Caki2 (cell line): ENCODE results near the gene ABCC6. TPM values are rescaled to one million over a fixed set of nuclear protein-coding genes. Genes with fewer than 3 reads are reported as not detected.
"Not testable (repeated sequence)": the region's sequence is repeated elsewhere in the genome, so short reads cannot be mapped to it uniquely, and the experiment has no call there.

Source experiments
- DNase-seq: peaks from one replicate; pipeline ENCODE4 v3.0.0-alpha.2; 2015; ENCODE audit warnings: low read depth
- in situ Hi-C: cut with HindIII; loops from 2 replicates; pipeline ENCODE4 v1.10.0; 2016; ENCODE audit warnings: low sequenced_read_pairs, low pct_unique_long_range_greater_than_20kb, mixed read lengths
- total RNA-seq: library from RNA; depleted of rRNA; stranded (reverse); fragments of >200 nt; shearing (Covaris generic); gene quantifications from 2 replicates; pipeline ENCODE4 v1.2.3, GENCODE V29; 2014; ENCODE audit warnings: low replicate concordance

The ABCC6 gene
- total RNA-seq, 1 experiment from 2014 or later, result 0.03 TPM

GRCh38 chr16:16237738-16238137 lies 14.4 kb upstream of the ABCC6 start:
- in situ Hi-C loops, DNase-seq: not testable (repeated sequence)

GRCh38 chr16:16237071-16237470 lies 13.8 kb upstream of the ABCC6 start:
- in situ Hi-C loops, DNase-seq: not testable (repeated sequence)

DNA sequence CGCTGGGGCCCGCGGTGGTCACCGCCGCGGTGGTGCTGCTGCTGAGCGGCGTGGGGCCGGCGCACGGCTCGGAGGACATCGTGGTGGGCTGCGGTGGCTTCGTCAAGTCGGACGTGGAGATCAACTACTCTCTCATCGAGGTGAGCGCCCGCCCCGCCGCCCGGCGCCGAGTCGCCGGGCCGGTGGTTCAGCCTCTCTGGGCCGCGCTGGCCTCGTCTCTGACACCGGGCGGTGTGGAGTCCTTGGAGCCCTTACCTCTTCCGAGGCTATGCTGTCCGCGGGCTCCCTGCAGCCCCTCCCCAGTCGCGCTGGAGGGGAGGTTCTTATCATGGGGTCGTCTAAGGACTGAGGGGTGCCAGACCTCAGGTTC lies 9.4 kb upstream of the ABCC6 start:
- DNase-seq, in situ Hi-C loops: not testable (repeated sequence)

GRCh38 chr16:16223662-16224241 lies 458 bp upstream of the ABCC6 start:
- in situ Hi-C loops, DNase-seq: not testable (repeated sequence)

DNA sequence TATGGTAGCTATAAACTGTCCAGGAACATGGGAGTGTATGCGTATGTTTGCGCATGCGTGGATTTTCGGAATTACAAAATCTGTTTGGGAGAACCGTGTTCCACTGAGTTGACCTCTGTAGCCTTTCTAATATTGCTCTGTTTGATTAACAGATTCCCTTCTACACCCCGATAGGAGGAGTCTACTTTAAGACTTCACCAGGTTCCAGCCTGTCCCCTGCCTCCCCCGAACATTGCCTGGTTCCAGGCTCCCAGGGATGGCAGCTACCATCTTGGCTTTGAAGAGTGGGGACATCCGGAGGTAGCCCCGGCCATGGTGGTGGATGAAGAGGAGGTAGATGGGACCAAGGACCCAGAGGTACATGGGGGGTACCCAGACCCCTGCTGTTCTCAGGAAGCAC lies 1.9 kb downstream of the ABCC6 start:
- DNase-seq, in situ Hi-C loops: not testable (repeated sequence)

DNA sequence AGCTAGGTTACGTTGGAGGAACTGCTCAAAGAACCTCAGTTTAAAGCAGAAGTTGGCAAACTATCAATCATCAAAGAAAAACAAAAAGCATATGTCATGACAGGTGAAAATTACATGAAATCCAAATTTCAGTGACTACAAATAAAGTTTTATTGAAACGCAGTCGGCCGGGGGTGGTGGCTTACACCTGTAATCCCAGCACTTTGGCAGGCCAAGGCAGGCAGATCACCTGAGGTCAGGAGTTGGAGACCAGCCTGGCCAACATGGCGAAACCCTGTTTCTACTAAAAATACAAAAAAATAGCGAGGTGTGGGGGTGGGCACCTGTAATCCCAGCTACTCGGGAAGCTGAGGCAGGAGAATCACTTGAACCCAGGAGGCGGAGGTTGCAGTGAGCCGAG lies 2.8 kb downstream of the ABCC6 start:
- in situ Hi-C loops, DNase-seq: not testable (repeated sequence)

- in situ Hi-C loops, DNase-seq: not testable (repeated sequence)
Observed at GRCh38 chr16:16218787-16219186, 4.5 kb downstream of the ABCC6 start.

DNA sequence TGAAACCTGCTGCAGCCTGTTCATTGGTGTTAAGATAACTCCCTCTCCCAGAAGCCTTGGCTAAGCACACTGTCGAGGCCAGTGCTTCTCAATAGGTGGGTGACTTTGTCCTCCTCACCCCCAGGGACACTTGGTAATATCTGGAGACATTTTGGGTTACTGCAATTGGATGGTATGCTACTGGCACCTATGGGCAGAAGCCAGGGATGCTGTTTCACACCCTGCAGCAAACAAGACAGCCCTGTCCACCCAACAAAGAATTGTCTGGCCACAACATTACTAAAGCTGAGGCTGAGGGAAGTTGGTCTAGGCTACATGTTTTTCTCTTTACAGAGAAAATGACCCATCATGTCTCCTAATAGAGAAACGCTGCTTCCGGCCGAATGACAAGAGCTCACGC lies 4.9 kb downstream of the ABCC6 start:
- in situ Hi-C loops, DNase-seq: not testable (repeated sequence)

DNA sequence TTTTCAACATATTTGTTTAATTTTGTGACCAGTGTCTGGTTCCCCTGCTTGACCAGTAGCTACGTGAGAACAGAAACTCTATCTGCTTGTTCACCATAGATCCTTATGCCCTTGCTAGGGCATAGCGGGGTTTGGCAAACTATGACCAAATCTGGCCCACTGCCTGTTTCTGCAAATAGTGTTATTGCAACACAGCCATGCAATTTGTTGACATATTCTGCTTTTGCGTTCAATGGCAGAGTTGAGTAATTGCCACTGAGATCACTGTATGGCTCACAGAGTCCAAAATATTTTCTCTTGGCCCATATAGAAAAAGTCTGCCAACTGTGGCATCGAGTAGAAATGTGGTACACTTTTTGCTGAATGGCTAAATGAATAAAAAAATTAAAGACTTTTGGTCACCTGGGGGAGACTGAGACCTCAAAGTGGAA lies 9.4 kb downstream of the ABCC6 start:
- DNase-seq, result peak; percentile 18
- in situ Hi-C loops, result not testable (repeated sequence)

DNA sequence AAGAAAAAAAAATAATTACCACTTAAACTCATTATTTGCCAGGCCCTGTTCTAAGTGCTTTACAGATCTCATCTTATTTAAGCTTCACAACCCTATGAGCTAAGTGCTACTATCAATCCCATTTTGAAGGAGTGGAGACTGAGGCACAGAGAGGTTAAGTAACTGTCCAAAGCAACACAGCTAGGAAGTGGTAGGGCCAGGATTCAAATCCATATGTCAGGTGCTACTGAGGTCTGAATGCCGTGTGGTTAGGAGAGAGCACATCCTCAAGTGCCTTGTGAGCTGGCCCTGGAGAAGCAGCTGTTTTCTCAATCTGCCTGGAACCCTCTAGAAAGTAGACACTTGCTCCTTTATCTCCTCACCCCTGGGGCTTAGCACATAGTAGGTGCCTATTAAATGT lies 11.9 kb downstream of the ABCC6 start:
- in situ Hi-C loops, result not testable (repeated sequence)

GRCh38 chr16:16208461-16208860 lies 14.8 kb downstream of the ABCC6 start:
- DNase-seq, in situ Hi-C loops: not testable (repeated sequence)

More for the DNA sequence above, 11.9 kb downstream of the ABCC6 start:
- DNase-seq, result not testable (repeated sequence)

DNA sequence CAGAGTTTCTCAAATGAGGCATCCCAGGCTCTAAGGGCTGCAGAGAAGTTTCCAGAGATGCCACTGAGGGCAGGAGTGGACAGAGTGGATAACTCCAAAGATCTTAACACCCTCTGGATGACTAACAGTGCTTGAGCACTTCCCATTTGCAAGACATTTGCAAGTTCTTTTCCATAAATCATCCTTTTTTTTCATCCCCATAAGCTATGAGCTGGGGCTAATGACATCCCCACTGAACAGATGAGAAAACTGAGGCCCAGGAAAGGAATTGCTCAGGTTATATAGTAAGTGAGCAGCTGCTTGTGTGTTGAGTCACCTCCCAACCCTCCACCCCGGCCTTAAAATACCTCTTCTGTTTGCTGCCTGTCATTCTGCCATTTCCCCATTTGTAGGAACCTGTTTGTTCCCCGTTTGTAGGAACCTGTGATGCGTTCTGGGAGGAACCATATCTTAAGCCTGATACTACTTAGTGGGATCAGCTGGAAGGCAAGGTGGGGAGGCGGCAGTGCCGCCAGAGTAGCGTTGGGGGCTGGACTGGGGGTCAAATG lies 15.4 kb downstream of the ABCC6 start:
- DNase-seq, in situ Hi-C loops: not testable (repeated sequence)

DNA sequence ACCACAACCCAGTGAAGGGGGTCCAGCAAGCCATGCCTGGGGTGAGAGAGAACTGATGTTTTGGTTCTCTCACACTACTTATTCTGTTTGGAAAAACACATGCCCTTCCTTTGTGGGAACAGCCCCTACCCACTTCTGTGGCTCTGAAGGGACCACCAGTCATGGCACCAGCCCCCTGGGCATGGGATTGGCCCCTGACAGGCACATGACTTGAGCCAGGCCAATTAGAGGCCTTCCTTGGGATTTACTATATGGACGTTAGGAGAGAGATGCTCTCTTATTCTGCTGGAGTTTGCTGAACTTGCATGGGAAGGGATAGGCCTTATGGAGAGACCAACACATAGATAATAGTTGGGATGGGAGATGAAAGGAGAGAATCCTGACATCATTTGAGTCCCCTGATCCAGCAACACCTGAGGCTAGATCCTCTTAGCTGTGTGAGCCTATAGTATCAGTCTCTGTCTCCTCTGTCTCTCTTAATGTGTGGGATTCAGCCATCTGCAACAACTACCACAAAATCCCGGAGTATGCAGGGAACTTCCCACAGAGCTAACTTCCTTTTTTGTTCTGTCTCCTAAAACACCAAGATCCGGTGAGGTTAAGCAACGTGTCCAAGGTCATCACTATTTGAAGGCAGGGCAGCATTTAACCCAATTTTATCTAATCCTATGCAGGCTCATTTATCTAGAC lies 16.1 kb downstream of the ABCC6 start:
- DNase-seq, in situ Hi-C loops: not testable (repeated sequence)

DNA sequence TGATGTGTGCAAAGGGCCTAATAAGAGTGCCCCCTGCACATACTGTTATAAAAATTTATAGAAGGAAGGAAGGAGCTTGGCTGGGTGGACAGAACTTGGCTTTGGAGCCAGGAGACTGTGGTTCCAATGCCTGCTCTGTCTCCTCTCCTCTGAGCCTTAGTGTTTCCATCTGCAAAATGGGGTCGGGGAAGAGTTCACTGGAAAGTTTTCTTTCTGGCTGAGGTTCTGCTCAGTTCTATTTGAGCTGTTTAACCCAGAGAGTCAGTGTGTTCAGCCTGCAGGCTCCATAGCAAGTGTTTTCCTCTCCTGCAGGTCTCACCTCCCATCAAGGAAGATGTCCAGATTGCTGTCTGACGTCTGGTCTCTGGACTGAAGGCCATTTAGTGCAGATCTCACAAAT lies 17.4 kb downstream of the ABCC6 start:
- in situ Hi-C loops, DNase-seq: not testable (repeated sequence)

- DNase-seq, in situ Hi-C loops: not testable (repeated sequence)
Observed at GRCh38 chr16:16204552-16204951, 18.7 kb downstream of the ABCC6 start.

- DNase-seq, in situ Hi-C loops: not testable (repeated sequence)
Observed at GRCh38 chr16:16203494-16203893, 19.8 kb downstream of the ABCC6 start.

DNA sequence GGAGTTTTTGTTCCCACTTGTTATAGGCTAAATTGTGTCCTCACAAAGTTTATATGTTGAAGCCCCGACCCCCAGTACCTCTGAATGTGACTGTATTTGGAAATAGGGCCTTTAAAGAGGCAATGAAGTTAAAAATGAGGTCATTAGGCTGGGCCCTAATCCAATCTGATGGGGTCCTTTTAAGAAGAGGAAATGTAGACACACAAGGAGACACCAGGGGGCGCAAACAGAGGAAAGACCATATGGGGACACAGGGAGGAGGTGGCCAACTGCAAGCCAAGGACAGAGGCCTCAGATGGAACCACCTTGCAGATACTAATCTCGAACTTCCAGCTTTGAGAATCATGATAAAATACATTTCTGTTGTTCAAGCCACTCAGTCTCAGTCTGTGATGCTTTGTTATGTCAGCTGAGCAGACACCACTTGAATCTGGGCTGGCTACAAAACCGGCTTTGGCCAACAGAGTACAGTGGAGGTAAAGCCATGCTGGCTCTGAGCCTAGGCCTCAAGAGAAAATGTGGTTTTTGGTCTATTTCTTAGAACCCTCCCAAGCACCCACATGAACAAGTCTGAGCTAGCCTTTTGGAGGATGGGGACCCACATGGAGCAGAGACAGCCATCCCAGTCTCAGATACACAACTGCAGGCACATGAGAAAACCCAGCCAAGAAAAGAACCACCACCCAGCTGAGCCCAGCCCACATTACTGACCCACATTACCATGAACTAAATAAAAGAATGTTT lies 20.7 kb downstream of the ABCC6 start:
- peak; percentile 41 for DNase-seq
- in situ Hi-C loops, result not testable (repeated sequence)

- DNase-seq, in situ Hi-C loops: not testable (repeated sequence)
Observed at GRCh38 chr16:16201880-16202279, 21.4 kb downstream of the ABCC6 start.

- DNase-seq, in situ Hi-C loops: not testable (repeated sequence)
Observed at GRCh38 chr16:16200391-16200790, 22.9 kb downstream of the ABCC6 start.
